Activated T-helper 1 cell treated with Interleukin-2 at 50 U/mL for 16 hours (primary cell): ENCODE measurements around the gene MYH6.
A peak's percentile ranks its signal among the peaks of the same experiment; 100 is the strongest.
"Not testable (repeated sequence)": the region's sequence is repeated elsewhere in the genome, so short reads cannot be mapped to it uniquely, and the experiment has no call there.

Experiments
- DNase-seq: peaks from one replicate; pipeline ENCODE4 v3.0.0-alpha.2; 2020; ENCODE audit warnings: low read depth

MYH6 gene

GRCh38 chr14:23392613-23393012, 15.5 kb downstream of the MYH6 start:
- DNase-seq, result no peak

- not testable (repeated sequence) for DNase-seq
Observed at GRCh38 chr14:23389871-23390270, 18.2 kb downstream of the MYH6 start.

- DNase-seq, result no peak
Observed at GRCh38 chr14:23389396-23389795, 18.7 kb downstream of the MYH6 start.

GRCh38 chr14:23388996-23389395, 19.1 kb downstream of the MYH6 start:
- DNase-seq, result no peak

GRCh38 chr14:23387916-23388882, 19.9 kb downstream of the MYH6 start:
- no peak for DNase-seq

GRCh38 chr14:23386999-23387398, 21.1 kb downstream of the MYH6 start:
- no peak for DNase-seq

GRCh38 chr14:23386266-23386657, 21.8 kb downstream of the MYH6 start:
- not testable (repeated sequence) for DNase-seq

- DNase-seq, result no peak
Observed at GRCh38 chr14:23385642-23386265, 22.3 kb downstream of the MYH6 start.

- DNase-seq, result no peak
Observed at GRCh38 chr14:23385244-23385641, 22.8 kb downstream of the MYH6 start.

- DNase-seq, result no peak
Observed at GRCh38 chr14:23384364-23385080, 23.6 kb downstream of the MYH6 start.

- DNase-seq, result no peak
Observed at GRCh38 chr14:23382731-23383440, 25.2 kb downstream of the MYH6 start.

GRCh38 chr14:23382276-23382675, 25.8 kb downstream of the MYH6 start:
- DNase-seq, result no peak

GRCh38 chr14:23381871-23382270, 26.2 kb downstream of the MYH6 start:
- no peak for DNase-seq

- DNase-seq, result no peak
Observed at GRCh38 chr14:23380976-23381375, 27.1 kb downstream of the MYH6 start.

GRCh38 chr14:23380197-23380914, 27.7 kb downstream of the MYH6 start:
- no peak for DNase-seq

GRCh38 chr14:23379366-23380196, 28.5 kb downstream of the MYH6 start:
- peak; percentile 47 for DNase-seq

GRCh38 chr14:23378612-23379220, 29.4 kb downstream of the MYH6 start:
- DNase-seq, result no peak

- no peak for DNase-seq
Observed at GRCh38 chr14:23377573-23378563, 30.2 kb downstream of the MYH6 start.

GRCh38 chr14:23377198-23377550, 30.9 kb downstream of the MYH6 start:
- no peak for DNase-seq
